ENCODE measurements around the gene MADD. TPM values are rescaled to one million over a fixed set of nuclear protein-coding genes. Genes with fewer than 3 reads are reported as not detected.

MADD gene
- total RNA-seq, 3 donors from 2014 or later: 43.3 to 56.5 (median 46.6) TPM

DNA sequence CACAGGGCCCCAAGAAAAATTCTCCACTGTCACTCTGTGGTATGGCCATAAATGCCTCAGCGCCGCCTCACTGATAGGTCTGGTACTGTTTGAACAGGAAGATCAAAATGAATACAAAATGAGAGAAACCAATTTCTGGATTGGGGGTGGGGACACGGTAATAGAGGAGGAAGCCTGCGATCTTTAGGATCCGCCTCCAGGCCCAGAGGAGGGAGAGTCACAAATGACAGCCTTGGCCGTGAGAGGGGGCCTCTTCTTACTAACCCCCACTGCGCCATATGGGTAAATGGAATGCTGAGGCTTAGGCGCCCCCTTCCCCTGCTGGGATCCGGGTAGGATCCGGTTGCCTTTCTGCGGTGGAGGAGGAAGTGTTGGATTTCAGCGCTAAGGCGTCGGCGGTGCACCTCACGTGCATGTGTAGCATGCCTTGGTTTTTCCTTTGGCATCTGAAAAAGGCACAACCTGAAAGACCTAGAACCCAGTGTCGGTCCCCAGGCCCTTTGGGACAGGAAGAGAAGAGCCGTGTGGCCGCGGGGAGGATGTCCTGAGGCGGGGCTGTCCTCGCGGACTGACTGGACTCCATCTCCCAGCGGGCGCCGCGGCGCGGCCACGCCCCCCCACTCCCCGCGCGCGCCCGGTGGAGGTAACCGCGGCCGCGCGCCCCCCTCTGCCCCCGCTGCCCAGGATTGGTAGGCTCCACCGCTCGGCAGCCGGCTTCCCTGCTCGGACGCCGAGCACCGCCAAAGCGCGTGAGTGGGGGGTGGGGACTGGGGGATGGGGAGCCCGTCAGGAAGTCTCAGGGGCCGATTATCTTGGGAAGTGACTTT lies 718 bp upstream of the MADD start:
- TF ChIP-seq POLR2AphosphoS5 (IDR thresholded peaks at IDR 0.05) (peak; percentile 32 to 76 (median 53)), POLR2A (IDR thresholded peaks at IDR 0.05) (no peak)
- TF ChIP-seq, protein P1, sequence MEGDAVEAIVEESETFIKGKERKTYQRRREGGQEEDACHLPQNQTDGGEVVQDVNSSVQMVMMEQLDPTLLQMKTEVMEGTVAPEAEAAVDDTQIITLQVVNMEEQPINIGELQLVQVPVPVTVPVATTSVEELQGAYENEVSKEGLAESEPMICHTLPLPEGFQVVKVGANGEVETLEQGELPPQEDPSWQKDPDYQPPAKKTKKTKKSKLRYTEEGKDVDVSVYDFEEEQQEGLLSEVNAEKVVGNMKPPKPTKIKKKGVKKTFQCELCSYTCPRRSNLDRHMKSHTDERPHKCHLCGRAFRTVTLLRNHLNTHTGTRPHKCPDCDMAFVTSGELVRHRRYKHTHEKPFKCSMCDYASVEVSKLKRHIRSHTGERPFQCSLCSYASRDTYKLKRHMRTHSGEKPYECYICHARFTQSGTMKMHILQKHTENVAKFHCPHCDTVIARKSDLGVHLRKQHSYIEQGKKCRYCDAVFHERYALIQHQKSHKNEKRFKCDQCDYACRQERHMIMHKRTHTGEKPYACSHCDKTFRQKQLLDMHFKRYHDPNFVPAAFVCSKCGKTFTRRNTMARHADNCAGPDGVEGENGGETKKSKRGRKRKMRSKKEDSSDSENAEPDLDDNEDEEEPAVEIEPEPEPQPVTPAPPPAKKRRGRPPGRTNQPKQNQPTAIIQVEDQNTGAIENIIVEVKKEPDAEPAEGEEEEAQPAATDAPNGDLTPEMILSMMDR (IDR thresholded peaks at IDR 0.05): peak; percentile 19 to 41 (median 33)
- Histone ChIP-seq H3K27me3 (no peaks in the 10 kb centered on the region), H3K27ac (peak overlapping the region; percentile 88 to 96), H3K9me3 (no peaks in the 10 kb centered on the region), H3K36me3 (no peaks in the 10 kb centered on the region), H3K4me1 (peaks cover 3 to 14% of the 10 kb centered on the region in 2 donors), H3K4me3 (peak overlapping the region; percentile 82 to 95 (median 93))
- peak; percentile 84 to 87 for DNase-seq (ENCODE audit: low spot score in 2 of 2)
- intact Hi-C loops (cut with DNase I; ENCODE audit: low total_unique reads): no loop called here

DNA sequence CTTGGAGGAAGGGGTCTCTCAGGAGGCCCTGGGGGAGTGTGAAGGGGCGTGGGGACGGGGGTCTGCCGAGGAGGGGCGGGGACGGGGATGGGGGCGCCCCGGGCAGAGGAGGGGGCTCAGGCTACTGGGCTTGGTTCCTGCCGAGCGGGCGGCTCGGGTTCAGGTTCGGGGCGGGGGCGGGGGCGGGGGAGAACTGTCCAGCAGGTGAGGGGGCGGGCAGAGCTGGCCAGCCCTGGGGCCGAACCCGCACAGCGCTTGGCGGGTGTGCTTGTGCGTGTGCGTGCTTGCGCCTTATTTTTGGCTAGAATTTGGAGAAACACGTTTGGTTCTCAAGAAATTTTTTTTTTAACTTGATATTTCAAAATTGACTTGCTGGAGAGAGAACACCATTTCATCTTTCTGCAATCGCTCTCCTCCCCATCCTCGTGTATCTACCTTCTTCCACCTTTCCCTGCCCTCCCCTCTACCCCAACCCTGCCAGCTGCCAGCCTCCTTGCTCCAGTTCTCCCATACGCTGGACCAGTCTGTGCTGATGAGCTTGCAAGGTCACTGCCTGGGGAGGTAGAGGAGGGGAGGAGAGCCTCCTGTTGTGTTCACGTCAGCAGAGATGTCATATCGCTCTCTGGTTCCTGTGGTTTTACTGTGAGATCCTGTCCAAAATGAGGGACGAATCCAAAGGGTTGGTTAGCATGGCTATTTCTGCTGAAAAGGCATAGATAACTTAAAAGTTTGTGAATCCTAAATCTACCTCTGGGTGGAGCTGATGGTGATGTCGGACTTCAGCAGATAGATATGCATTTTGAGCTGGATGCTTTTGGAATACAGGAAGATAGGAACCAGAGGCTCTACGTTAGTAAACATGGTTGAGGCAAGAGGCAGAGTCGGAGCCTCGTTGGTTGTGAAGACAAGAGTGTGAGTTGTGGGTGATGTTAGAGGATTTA lies 668 bp downstream of the MADD start:
- DNase-seq (ENCODE audit: low spot score in 2 of 2): no peak
- intact Hi-C loops (cut with DNase I; ENCODE audit: low total_unique reads): no loop called here
- Histone ChIP-seq H3K4me3 (peak overlapping the region; percentile 82 to 95 (median 93)), H3K27me3 (no peaks in the 10 kb centered on the region), H3K36me3 (peaks cover 7% of the 10 kb centered on the region), H3K4me1 (peaks cover 3 to 14% of the 10 kb centered on the region in 2 donors), H3K27ac (peak overlapping the region; percentile 88 to 96), H3K9me3 (no peaks in the 10 kb centered on the region)
- TF ChIP-seq POLR2AphosphoS5 (IDR thresholded peaks at IDR 0.05): no peak
- no peak for TF ChIP-seq POLR2A (IDR thresholded peaks at IDR 0.05)
- TF ChIP-seq, protein P1 (IDR thresholded peaks at IDR 0.05): no peak

DNA sequence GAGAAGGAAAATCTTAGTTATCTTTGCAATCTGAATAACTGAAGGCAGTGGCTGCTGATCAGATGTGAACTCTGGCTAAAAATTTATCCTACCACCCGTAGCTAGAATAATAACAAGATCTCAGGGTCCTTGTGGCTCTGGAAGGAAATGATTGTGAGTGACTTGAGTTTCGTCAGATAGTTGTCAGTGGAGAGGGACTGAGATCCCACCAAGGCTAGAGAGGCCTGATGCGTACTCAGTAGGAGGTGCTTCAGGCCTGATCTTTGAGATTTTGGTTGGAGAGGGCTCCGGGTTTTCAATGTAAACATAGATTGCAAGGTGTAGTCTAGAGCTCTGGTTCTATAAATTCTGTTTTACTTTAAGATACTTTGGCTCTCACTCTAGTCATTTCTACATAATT lies 1.4 kb downstream of the MADD start:
- Histone ChIP-seq H3K4me3 (peak overlapping the region; percentile 82 to 95 (median 93)), H3K4me1 (peaks cover 3 to 14% of the 10 kb centered on the region in 2 donors), H3K27me3 (no peaks in the 10 kb centered on the region), H3K36me3 (peaks cover 7% of the 10 kb centered on the region), H3K9me3 (no peaks in the 10 kb centered on the region), H3K27ac (peak overlapping the region in 1 of 2 donors; percentile 23)
- intact Hi-C loops (cut with DNase I; ENCODE audit: low total_unique reads): no loop called here
- TF ChIP-seq POLR2AphosphoS5 (IDR thresholded peaks at IDR 0.05): no peak
- TF ChIP-seq POLR2A (IDR thresholded peaks at IDR 0.05): no peak
- TF ChIP-seq, protein P1 (IDR thresholded peaks at IDR 0.05): no peak
- no peak for DNase-seq (ENCODE audit: low spot score in 2 of 2)

DNA sequence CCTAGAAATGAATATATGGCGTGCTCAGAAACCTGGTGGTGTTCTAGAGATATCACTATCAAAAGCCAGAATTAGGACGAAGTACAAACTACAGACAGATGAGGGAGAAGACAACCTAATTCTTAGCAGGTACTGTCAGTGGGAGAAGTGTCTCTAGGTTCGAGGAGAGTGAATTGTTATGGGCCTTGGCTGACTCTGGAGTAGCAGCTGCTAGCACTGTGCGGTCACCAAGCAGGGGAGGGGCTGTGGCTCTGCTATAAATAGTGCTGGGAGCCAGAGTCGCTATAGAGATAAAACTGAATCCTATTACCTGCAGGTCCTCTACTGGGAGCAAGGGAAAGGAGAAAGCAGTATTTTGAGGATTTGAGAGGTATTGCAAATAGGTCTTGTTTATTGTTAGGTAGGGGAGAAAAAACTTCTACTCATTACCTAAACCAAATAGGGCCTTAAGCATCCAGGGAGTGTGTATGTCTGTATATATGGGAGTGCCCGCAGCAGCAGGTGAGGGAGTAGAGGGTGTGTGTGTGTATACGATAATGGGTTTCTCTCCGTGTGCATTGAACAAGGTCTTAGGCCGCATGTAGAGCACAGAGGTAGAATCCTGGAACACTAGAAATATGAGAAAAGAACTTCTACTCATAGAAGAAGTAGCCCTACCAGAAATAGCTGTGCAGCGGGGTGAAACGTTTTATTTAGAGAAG lies 2.2 kb downstream of the MADD start:
- intact Hi-C loops (cut with DNase I; ENCODE audit: low total_unique reads): no loop called here
- Histone ChIP-seq H3K4me3 (no peak overlapping the region), H3K27me3 (no peaks in the 10 kb centered on the region), H3K36me3 (peaks cover 12% of the 10 kb centered on the region), H3K27ac (no peak overlapping the region), H3K4me1 (peaks cover 3 to 14% of the 10 kb centered on the region in 2 donors), H3K9me3 (no peaks in the 10 kb centered on the region)
- TF ChIP-seq, protein P1 (IDR thresholded peaks at IDR 0.05): no peak
- TF ChIP-seq POLR2AphosphoS5 (IDR thresholded peaks at IDR 0.05): no peak
- no peak for DNase-seq (ENCODE audit: low spot score in 2 of 2)
